ENCODE results near the gene APIP.

APIP gene

DNA sequence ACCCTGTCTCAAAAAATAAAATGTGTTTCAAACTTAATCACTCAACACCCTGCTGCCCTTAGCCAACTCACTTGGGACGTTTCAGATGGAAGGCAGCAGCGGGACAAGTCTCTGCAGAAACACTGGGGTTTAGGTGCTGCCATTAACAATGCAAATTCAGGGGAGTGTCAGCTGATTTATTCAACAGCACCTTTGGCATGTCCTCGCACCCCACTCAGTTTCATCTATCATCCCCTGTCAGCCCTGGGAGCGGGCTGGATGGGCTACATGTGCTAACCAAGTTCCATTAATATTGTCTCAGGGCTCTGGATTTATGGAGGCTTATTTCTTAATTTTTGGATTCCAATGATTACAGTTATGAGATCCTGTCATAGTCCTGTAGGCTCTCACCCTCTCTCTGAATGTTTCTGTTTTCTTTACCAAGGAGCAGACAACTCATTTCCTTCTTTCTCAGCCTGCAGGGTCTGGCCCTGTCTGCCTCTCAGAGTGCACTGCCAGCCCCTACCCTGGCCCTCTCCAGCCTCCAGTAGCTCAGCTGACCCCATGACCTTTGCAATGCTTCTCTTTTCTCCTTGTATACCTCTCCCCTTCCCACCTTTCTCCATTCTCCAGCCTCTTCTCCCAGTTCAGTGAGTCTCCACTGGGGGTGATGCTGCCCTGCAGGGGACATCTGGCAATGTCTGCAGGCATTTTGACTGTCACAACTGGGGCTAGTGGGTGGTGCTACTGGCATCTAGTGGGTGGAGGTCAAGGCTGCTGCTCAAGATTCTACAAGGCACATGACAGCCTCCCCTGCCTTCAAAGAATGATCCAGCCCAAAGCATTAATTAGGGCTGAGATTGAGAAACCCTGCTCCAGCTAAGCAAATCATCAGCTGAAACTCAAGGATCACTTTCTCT, 79.0 kb downstream of the APIP start:
- no peak for DNase-seq

DNA sequence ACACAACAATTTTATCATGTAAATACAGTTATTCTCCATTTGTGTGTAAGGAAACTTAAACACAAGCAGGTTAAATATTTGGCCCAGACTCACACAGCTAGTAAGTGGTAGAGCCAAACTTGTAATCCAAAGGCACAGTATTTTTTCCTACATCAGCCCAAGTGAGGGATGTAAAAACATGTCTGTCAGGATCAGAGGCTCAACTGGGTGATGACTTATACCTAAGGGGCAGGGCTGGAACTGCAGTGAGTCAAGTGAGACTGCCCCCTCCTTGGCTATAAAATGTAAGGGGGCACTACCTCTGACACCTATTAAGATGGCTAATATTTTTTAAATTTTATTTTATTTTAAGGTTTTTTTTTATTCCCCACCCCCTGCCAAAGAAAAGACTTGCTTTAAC, 82.6 kb downstream of the APIP start:
- no peak for DNase-seq

Measured in NCI-H1092 treated with DMSO at 0.1 percent for 48 hours (cell line).